ENCODE measurements around the gene CTRB1.
A peak's percentile ranks its signal among the peaks of the same experiment; 100 is the strongest.

GRCh38 chr16:75265911-75266701, 47.3 kb downstream of the CTRB1 start:
- TF ChIP-seq CTCF (IDR thresholded peaks at IDR 0.05) (no peak), POLR2A (IDR thresholded peaks at IDR 0.05) (peak; percentile 45 to 67), POLR2AphosphoS5 (IDR thresholded peaks at IDR 0.05) (peak; percentile 15)

Measured in gastroesophageal sphincter (tissue), 3 donors.